NCI-H748 (cell line): ENCODE measurements around the gene WDR1.

ENCODE experiments used
- DNase-seq: peaks from one replicate; lab custom pipeline; 2025; ENCODE audit not compliant: unreplicated experiment; lab: John Stamatoyannopoulos, UW

The WDR1 gene

DNA sequence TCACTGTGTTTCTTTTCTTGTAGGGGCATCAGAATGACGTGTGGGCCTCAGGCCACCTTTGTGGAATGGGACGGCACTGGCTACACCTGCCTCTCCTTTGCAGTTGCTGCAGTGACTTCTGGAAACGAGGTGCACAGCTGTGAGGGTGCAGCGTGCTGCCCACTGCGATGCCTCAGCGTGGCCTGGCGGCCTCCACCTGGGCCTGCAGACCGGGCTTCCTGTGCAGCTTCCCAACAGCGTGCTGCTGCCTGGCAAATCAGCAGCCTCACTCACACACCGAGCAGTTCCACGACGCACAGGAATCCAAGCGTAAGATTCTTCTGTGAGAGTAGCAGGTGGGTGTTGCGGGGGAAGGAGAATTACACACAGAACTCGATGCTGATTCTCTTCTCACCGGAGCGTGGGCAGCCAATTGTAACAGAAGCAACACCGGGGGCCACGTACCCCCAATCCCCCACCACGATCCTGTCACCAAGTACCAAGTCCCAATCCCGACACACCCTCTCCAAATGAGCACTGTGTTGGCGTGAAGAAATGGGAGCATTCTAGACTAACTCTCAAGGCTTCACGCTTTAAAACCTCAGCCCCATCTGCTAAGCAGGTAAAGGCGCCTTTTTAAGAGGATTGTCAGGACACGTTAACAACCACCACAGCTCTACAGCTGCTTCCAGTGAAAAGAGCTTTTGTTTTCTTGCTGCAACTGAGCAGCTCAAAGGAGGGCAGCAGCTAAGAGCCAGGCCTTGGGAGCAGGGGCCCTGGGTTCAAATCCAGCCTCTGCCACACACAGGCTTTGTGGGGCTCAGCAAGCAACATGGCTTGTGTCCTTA, 16.9 kb downstream of the WDR1 start:
- no peak for DNase-seq

- no peak for DNase-seq
Measured at GRCh38 chr4:10098780-10099160, 17.8 kb downstream of the WDR1 start.

DNA sequence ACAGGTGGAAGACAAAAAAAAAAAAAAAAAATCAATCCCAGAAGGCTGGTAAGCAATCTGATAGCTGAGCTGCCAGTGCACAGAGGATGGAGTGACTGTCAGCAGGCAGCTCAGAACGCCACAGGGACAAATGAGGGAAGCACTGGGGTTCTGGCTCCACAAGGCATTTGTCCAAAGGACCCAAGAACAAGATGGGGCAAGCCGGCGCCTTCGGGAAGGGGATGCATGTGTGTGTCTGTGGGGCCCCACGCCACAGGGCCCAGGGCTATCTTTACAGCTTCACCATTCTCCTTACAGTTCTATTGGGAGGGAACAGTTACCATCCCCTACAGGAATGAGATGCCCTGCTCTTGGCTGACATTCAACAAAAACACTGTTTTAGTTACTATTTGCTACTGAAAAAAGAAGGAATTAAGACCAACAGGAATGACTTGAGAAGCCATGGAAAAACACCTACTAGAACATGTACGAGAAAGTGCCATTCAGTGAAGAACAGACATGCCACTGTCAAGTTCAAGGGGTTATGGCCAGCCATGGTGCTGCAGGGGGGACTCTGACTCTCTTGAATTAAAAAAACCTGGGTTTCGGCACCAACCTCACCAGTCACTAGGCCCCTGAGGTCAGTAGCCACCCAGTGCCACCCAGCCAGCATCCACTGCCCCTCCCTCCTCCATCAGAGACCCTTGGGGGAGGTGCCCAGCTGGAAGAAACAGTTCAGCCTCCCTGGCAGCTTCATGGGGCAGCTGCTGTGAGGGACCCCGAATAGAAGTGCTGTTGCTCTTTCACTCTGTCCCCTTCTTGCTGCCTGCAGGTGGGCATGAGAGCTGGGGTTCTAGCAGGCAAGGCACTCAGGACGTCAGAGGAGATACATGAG, 18.5 kb downstream of the WDR1 start:
- DNase-seq, result no peak

DNA sequence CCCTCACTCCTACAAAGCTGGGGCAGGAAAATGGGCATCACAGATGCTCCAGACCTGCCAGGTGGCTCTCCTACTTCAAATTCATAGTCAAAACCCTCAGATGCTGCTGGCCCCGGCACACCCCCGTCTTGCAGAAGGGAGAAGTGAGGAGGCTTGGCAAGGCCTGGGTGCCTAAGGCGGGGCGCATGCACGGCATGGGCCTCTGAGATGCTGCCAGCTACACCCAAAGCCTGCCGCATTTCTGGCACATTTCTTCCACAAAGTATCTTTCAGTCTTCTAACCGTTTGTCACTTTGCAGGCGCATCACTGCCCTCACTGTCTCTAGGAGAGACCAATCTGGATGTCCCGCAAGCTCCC, 19.6 kb downstream of the WDR1 start:
- DNase-seq, result no peak

GRCh38 chr4:10096201-10096977, 20.2 kb downstream of the WDR1 start:
- DNase-seq, result no peak

GRCh38 chr4:10095296-10095991, 21.2 kb downstream of the WDR1 start:
- no peak for DNase-seq

DNA sequence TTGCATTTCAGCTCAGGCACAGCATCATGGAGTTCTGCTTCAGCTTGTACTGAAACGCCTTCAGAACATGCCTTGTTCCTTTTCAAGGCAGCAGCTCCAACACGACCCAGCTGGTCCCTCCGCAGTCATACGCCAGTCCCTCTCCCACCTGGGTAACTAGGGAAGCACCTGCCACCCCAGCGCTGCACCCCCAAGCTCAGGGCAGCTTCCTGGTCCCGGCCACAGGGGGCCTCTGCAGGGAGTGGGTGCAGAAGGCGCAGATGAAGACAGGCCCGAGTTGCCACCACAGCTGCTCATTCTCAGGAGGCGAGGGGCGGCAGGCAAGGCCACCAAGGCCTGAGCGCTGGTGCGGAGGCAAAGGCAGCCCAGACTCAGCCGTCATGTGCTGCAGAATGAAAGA, 21.8 kb downstream of the WDR1 start:
- DNase-seq, result no peak

GRCh38 chr4:10093801-10094552, 22.6 kb downstream of the WDR1 start:
- DNase-seq, result no peak

DNA sequence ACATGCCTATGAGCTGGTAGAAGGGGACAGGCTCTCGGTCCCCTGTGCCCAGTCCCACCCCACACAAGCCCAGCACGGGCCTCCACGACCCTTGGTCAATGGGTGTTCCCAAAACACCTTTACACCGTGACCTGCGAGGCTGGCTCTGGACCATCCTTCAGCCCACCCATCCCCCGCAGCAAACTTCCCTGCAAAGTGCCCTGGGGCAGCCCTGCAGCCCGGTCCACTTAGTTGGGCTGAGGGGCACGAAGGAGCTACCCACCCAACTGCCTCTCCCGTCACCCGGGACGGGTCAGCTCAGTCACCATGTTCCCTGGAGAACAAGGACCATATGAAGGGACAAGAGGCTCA, 23.4 kb downstream of the WDR1 start:
- DNase-seq, result no peak

- DNase-seq, result peak; percentile 10
Measured at GRCh38 chr4:10092481-10093270, 23.9 kb downstream of the WDR1 start.

DNA sequence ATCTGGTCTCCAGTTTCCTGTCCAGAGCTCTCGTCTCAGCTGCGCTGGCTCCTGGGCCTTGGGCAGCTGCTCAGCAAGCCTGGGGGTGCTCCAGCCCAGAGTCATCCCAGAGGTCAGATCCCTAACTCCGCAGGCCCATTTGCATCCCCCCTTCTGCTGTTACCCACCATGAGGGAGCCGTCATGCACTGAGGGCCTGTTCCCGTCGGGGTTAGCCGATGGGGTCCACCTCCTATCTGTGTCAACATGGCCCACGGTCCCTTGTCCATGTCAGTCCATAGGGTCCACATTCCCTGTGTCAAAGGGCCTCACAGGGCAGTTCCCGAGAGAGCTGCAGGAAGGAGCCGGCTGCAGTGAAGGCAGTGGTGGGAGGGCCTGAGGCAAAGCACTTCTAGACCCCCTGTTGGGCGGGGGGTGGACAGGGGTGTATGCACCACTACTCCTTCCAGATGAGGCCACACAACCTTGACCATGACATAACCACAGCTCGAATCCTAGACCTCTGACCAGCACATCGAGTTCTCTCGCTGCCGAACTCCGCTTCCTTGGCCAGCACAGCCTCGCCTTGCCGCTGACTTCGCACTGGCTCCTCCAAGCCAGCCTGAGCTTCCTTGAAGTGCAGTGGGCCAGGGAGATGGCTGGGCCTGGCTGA, 24.9 kb downstream of the WDR1 start:
- DNase-seq, result no peak

DNA sequence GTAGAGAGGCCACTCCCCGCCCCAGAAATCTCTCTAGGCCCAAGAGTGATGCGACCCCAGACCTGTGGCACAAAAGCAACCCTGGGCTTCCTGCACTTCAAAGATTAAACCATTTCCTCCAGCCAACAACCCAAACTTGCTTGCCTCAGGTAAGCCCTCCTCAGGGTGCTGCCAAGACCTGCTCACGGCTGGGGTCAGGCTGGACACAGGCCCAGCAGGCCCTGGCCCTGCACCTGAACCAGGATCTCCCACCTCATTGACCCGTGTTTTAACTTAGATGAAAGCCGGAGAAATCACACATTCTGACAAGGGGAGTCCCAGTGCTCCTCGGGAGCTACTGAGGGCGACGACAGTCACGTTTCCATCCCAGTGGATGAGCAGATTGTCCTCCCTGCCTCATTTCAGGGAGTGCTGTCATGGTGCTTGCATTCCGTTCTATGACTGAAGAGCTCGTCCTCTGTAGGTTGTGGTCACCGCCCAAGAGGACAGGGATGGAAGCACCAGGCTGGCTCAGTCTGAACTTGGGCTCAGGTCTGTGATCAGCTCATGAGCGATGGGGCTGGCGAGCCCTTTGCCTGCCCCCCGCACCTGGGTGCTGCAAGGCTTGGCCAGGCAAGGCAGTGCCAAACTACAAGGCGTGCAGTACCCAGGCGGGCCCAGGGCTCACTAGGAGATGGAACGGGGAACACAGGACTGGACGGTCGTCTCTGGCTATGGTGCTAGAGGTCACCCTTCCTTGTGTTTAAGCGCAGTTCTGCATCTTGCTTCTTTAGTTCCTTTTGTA, 25.9 kb downstream of the WDR1 start:
- DNase-seq, result no peak

- no peak for DNase-seq
Measured at GRCh38 chr4:10089346-10089745, 27.3 kb downstream of the WDR1 start.

DNA sequence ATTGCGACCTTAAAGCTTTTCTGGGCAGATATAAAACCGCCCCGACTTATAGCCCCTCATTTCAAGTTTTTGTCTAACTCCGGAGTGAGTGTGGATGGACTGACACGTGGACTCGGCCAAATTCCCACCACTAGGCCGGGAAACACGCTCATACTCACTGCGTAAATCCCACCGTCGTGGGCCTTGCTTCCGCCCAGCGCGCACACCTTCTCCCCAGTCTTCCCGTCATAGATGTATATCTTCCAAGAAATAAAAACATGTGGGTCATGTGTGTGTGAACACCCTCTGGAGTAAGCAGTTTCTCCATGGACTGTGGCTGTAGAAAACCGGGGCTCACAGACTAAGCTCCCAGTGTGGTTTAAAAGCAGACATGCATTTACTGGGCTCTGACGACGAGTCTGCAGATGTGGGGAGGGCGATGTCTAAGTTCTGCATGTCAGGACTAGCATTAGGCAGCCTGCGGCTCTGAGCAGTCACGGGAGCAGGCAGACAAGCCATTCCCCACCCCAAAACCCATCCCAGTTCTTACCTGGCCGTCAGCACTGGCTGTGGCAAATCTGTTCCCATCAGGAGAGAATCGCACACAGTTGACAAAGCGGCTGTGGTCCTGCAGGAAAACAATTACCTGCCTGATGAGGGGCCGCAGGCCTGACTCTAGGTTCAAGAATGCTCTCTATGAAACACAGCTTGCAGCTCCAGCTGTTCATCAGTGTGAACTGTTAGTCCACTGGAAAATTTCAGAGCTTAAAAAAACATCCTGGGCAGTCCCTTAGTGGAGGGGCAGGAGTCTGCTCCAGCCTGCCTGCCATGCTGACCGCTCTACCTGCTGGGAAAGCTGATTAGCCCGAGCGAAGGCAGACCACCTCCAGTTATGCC, 28.2 kb downstream of the WDR1 start:
- no peak for DNase-seq

GRCh38 chr4:10087152-10087791, 29.3 kb downstream of the WDR1 start:
- DNase-seq, result no peak

GRCh38 chr4:10086506-10087120, 30.0 kb downstream of the WDR1 start:
- no peak for DNase-seq
